GM13976 (cell line): Measurements from ENCODE around the gene SMO.

Experiments used
- DNase-seq: peaks from one replicate; pipeline ENCODE4 v3.0.0; 2012; ENCODE audit warnings: low spot score
- CTCF ChIP-seq: IDR thresholded peaks from 2 replicates; pipeline ENCODE4 v1.5.1; 2012; ENCODE audit warnings: borderline replicate concordance, mild to moderate bottlenecking; ENCODE audit not compliant: insufficient read depth; ENCODE audit errors: extremely low read depth, missing control alignments, control extremely low read depth
- in situ Hi-C: fragments of 300-500 bp; cut with MboI; formaldehyde crosslinking; loops from one replicate; pipeline ENCODE4 v1.12.0; 2022; ENCODE audit warnings: low sequenced_read_pairs, mixed read lengths, inconsistent platforms; ENCODE audit not compliant: unreplicated experiment

The SMO gene

GRCh38 chr7:129258649-129259389, 70.4 kb downstream of the SMO start:
- in situ Hi-C loops, result no loop called here
- DNase-seq, result no peak

GRCh38 chr7:129262324-129262723, 73.9 kb downstream of the SMO start:
- TF ChIP-seq CTCF, result no peak
- in situ Hi-C loops, result no loop called here
- no peak for DNase-seq

More at GRCh38 chr7:129258649-129259389, 70.4 kb downstream of the SMO start:
- no peak for TF ChIP-seq CTCF
